Prostate gland (tissue), 2 donors: ENCODE data around the gene NUAK2. TPM values are rescaled to one million over a fixed set of nuclear protein-coding genes. Genes with fewer than 3 reads are reported as not detected.

ENCODE experiments used
- DNase-seq: peaks from one replicate; pipeline ENCODE4 v3.0.0-alpha.2; 2019; ENCODE audit warnings: low spot score
- H3K27ac ChIP-seq, 2 donors: fragments of 200-600 bp; sonication (generic); 2 replicates each; pipeline ENCODE4 v1.5.1; 2017 to 2019
- H3K27me3 ChIP-seq: fragments of 200-600 bp; sonication (generic); replicated peaks from 2 replicates; pipeline ENCODE4 v1.5.1; 2019; ENCODE audit not compliant: insufficient read depth
- H3K36me3 ChIP-seq, 2 donors: fragments of 200-600 bp; sonication (generic); 1 replicate in 1 of 2; 2 replicates in 1 of 2; pipeline versions ENCODE4 v1.5.1 to v1.8.1; 2017 to 2019
- H3K4me1 ChIP-seq: fragments of 200-600 bp; sonication (generic); replicated peaks from 2 replicates; pipeline ENCODE4 v1.5.1; 2019
- H3K4me3 ChIP-seq, 2 donors: fragments of 200-600 bp; sonication (generic); 2 replicates each; pipeline ENCODE4 v1.5.1; 2017 to 2019
- H3K9me3 ChIP-seq: fragments of 200-600 bp; sonication (generic); 2 replicates; pipeline ENCODE4 v1.5.1; 2017
- POLR2A ChIP-seq: fragments of 450-650 bp; IDR thresholded peaks from one replicate; pipeline ENCODE4 v1.6.1; 2016; ENCODE audit warnings: antibody characterized with exemption, mild to moderate bottlenecking
- POLR2AphosphoS5 ChIP-seq: sonication (generic); formaldehyde crosslinking; IDR thresholded peaks from one replicate; pipeline ENCODE4 v1.6.1; 2017; ENCODE audit warnings: antibody characterized with exemption
- WGBS: methylation state at CpG from one replicate; pipeline ENCODE4 v1.1.5; 2018; 5-methylcytosine and 5-hydroxymethylcytosine counted together
- intact Hi-C: fragments of 100-400 bp; cut with DNase I; formaldehyde crosslinking; loops from one replicate; pipeline ENCODE4 v1.14.2; 2022
- total RNA-seq, 2 donors: library from RNA; depleted of rRNA; stranded (reverse); fragments of >200 nt; gene quantifications; one replicate each; pipeline ENCODE4 v1.1.0, GENCODE V29; 2016
- TF ChIP-seq, protein P1 (sequence below), 4 experiments: fragments of 200-600 bp in 2 of 4; fragments of 450-650 bp in 2 of 4; sonication (generic) in 2 of 4; IDR thresholded peaks; 1 replicate in 3 of 4; 2 replicates in 1 of 4; pipeline ENCODE4 v1.5.1; 2016 to 2019; ENCODE audit warnings: antibody characterized with exemption in 4 of 4, mild to moderate bottlenecking in 2 of 4, moderate library complexity in 2 of 4

The NUAK2 gene
- total RNA-seq, 2 donors from 2014 or later, result 3.7 to 20.0 TPM

DNA sequence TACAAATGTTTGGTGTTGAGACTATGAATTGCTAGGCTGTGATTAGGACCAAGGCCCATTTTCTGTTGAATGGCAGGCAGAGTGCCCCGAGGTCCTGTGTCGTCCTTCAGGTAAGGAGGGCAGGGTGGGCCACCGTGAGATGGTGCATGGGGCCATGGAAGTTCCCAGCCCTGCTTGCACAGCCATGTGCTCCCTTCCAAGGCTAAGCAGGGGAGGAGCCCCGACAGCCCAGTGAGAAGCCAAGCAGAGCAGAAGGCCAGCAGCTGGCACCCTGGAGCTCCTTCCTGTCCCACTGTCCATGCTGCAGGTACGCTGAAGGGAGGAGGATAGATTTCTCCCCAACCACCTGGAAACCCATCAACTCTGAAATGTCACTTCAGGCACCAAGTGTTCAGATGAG, 8.2 kb upstream of the NUAK2 start:
- no peak for DNase-seq
- no peak overlapping the region for H3K4me3 ChIP-seq
- H3K27me3 ChIP-seq, result no peaks in the 10 kb centered on the region
- whole genome bisulfite sequencing, result 78% methylated on average over 5 of the region's 5 CpGs
- H3K27ac ChIP-seq, result no peak overlapping the region
- no peaks in the 10 kb centered on the region for H3K4me1 ChIP-seq
- H3K9me3 ChIP-seq, result no peaks in the 10 kb centered on the region
- TF ChIP-seq POLR2A (no peak), POLR2AphosphoS5 (no peak)
- TF ChIP-seq, protein P1, sequence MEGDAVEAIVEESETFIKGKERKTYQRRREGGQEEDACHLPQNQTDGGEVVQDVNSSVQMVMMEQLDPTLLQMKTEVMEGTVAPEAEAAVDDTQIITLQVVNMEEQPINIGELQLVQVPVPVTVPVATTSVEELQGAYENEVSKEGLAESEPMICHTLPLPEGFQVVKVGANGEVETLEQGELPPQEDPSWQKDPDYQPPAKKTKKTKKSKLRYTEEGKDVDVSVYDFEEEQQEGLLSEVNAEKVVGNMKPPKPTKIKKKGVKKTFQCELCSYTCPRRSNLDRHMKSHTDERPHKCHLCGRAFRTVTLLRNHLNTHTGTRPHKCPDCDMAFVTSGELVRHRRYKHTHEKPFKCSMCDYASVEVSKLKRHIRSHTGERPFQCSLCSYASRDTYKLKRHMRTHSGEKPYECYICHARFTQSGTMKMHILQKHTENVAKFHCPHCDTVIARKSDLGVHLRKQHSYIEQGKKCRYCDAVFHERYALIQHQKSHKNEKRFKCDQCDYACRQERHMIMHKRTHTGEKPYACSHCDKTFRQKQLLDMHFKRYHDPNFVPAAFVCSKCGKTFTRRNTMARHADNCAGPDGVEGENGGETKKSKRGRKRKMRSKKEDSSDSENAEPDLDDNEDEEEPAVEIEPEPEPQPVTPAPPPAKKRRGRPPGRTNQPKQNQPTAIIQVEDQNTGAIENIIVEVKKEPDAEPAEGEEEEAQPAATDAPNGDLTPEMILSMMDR (IDR thresholded peaks at IDR 0.05), result no peak
- intact Hi-C loops, result no loop called here
- no peaks in the 10 kb centered on the region for H3K36me3 ChIP-seq

DNA sequence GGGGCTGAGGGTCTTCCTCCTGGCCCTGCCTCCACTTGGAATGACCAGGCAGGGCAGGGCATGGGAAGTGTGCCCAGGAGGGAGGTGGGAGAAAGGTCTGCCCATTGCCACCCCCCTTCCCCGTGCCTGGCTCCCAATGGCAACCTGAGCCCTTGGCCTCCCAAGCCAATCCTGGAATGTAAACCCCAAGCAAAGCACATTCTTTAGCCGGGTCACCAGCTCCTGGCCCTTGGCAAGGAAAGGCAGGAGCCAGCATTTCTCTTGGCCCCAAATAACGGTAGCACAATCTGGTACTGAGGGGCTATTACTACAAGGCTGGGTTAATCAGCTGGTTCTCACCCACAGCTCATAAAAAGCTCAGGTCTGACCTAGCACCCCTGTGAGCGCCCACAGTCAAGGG, 6.9 kb upstream of the NUAK2 start:
- Histone ChIP-seq H3K4me1 (no peaks in the 10 kb centered on the region), H3K27me3 (no peaks in the 10 kb centered on the region), H3K4me3 (no peak overlapping the region), H3K9me3 (no peaks in the 10 kb centered on the region), H3K36me3 (no peaks in the 10 kb centered on the region), H3K27ac (no peak overlapping the region)
- TF ChIP-seq POLR2AphosphoS5 (no peak), POLR2A (no peak)
- TF ChIP-seq, protein P1 (IDR thresholded peaks at IDR 0.05), result no peak
- intact Hi-C loops, result no loop called here
- 53% methylated on average over 4 of the region's 4 CpGs for WGBS
- no peak for DNase-seq

DNA sequence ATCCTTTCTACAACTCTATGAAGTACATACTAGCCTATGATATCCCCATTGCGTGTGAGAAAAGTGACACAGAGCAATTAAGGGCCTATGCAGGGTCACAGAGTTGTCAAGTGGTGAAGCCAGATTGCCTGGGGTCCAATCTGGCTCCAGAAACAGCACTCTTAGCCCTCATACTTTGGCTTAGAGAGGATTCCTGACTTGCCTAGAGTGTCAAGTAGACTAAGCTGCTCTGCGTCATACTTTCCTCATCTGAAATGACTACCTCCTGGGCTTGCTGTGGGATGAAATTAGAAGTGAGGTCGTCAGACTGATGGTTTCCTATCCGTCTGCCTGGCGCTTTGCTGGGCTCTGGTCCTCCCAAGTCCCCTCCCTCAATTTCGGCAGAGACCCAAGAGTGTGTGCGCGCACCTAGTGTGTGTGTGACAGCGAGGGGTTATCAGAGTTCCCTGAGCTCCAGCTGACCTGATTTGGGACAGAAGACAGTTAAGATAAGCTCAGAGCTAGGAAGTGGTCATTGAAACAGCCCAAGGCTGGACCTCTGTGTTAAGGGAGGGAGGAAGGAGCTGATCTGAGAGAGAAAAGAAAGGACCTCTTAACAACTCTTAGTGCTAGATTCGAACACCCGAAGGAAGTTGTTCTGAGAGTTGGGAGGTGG, 5.4 kb upstream of the NUAK2 start:
- H3K4me1 ChIP-seq, result no peaks in the 10 kb centered on the region
- H3K27ac ChIP-seq, result no peak overlapping the region
- H3K9me3 ChIP-seq, result no peaks in the 10 kb centered on the region
- 87% methylated on average over 11 of the region's 11 CpGs for WGBS
- DNase-seq, result no peak
- no peak overlapping the region for H3K4me3 ChIP-seq
- no peak for TF ChIP-seq POLR2AphosphoS5
- TF ChIP-seq, protein P1 (IDR thresholded peaks at IDR 0.05), result no peak
- TF ChIP-seq POLR2A, result no peak
- intact Hi-C loops, result no loop called here
- no peaks in the 10 kb centered on the region for H3K27me3 ChIP-seq
- no peaks in the 10 kb centered on the region for H3K36me3 ChIP-seq

DNA sequence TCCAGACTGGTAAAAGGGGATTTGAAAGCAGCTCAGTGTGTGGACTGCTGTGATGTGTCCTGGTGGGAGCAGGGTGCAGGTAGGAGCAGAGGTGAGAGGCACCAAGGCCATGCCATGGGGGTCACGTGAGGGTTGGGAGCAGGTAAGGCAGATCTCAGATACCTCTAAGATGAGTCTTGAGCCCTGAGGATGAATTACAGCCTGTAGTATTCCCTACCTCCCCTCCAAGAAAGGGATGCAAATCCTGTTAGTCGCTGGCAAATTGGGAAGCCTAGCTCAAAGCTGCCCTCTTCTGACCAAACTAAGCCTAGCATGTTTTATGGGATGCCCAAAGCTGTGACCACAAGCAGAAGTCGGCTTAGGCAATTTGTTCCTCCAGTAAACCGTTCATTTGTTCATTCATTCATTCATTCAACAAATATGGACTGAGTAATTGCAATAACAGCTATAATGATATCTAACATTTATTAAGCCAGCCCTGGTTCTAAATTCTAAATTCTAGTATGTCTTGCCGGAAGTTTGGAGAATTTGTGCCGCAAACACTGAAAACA, 3.9 kb upstream of the NUAK2 start:
- no peak overlapping the region for H3K27ac ChIP-seq
- H3K4me1 ChIP-seq, result no peaks in the 10 kb centered on the region
- intact Hi-C loops, result loop anchor here (1.0 kb wide), 1 partner anchor 52 kb away; no protein-coding TSS in a partner anchor
- TF ChIP-seq, protein P1 (IDR thresholded peaks at IDR 0.05), result peak; percentile 42 to 86 (median 77)
- TF ChIP-seq POLR2A, result no peak
- peak; percentile 71 for TF ChIP-seq POLR2AphosphoS5
- WGBS, result 33% methylated on average over 6 of the region's 6 CpGs
- H3K27me3 ChIP-seq, result no peaks in the 10 kb centered on the region
- no peaks in the 10 kb centered on the region for H3K36me3 ChIP-seq
- H3K4me3 ChIP-seq, result no peak overlapping the region
- no peaks in the 10 kb centered on the region for H3K9me3 ChIP-seq
- DNase-seq, result peak; percentile 64

DNA sequence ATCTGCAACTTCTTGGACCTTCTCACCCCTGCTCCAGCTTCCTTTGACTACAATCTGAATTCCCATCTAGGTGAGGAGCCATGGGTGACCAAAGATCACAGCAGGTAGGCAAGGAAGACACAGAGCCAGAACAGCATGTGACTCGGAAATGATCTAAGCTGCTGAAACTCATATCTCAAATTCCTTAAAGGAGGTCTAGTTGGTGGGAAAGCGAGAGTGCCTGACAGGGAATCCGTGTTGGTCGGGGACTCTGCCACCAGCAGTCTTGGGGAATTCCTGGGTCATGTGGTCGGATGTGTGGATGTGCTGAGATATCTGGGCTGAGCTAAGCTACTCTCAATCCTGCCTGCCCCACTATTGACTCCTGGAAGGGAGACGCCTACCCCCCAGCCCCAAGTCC, 3.2 kb upstream of the NUAK2 start:
- DNase-seq, result no peak
- no peak for TF ChIP-seq POLR2A
- WGBS, result 60% methylated on average over 6 of the region's 6 CpGs
- Histone ChIP-seq H3K36me3 (no peaks in the 10 kb centered on the region), H3K27me3 (no peaks in the 10 kb centered on the region), H3K27ac (no peak overlapping the region), H3K9me3 (no peaks in the 10 kb centered on the region), H3K4me3 (no peak overlapping the region), H3K4me1 (no peaks in the 10 kb centered on the region)
- intact Hi-C loops, result loop anchor here (1.0 kb wide), 1 partner anchor 51 kb away; no protein-coding TSS in a partner anchor
